WTC11 (cell line): ENCODE results near the gene CUTA.

Source experiments
- ATF1 ChIP-seq: sonication (generic); formaldehyde crosslinking; IDR thresholded peaks from 2 replicates; pipeline ENCODE4 v1.8.1; 2023; ENCODE audit warnings: mild to moderate bottlenecking, moderate library complexity, missing genetic modification reagents
- ATF2 ChIP-seq: sonication (generic); formaldehyde crosslinking; IDR thresholded peaks from 2 replicates; pipeline ENCODE4 v1.8.1; 2022; ENCODE audit warnings: low read depth, missing genetic modification reagents, borderline replicate concordance
- CTCF ChIP-seq: fragments of 200-600 bp; IDR thresholded peaks from 2 replicates; pipeline ENCODE4 v1.8.0; 2022; ENCODE audit warnings: antibody characterized with exemption
- E2F4 ChIP-seq: sonication (generic); formaldehyde crosslinking; IDR thresholded peaks from 2 replicates; pipeline ENCODE4 v1.8.1; 2022; ENCODE audit warnings: low read depth, mild to moderate bottlenecking, moderate library complexity, missing genetic modification reagents, borderline replicate concordance
- ERG ChIP-seq: fragments of 250-450 bp; sonication (Bioruptor Pico); IDR thresholded peaks from 2 replicates; pipeline ENCODE4 v1.8.0; 2021; ENCODE audit warnings: mild to moderate bottlenecking
- ESRRA ChIP-seq: sonication (generic); formaldehyde crosslinking; IDR thresholded peaks from 2 replicates; pipeline ENCODE4 v1.8.1; 2022; ENCODE audit warnings: mild to moderate bottlenecking, missing genetic modification reagents, borderline replicate concordance
- IRF2 ChIP-seq: sonication (generic); formaldehyde crosslinking; IDR thresholded peaks from 2 replicates; pipeline ENCODE4 v1.8.0; 2022; ENCODE audit warnings: low read depth, missing genetic modification reagents, borderline replicate concordance
- MAX ChIP-seq: sonication (generic); formaldehyde crosslinking; IDR thresholded peaks from 2 replicates; pipeline ENCODE4 v1.8.0; 2022; ENCODE audit warnings: mild to moderate bottlenecking, missing genetic modification reagents
- NFATC4 ChIP-seq: fragments of 250-450 bp; sonication (Bioruptor Pico); IDR thresholded peaks from 2 replicates; pipeline ENCODE4 v1.9.0; 2021; ENCODE audit warnings: mild to moderate bottlenecking
- NFYB ChIP-seq: sonication (generic); formaldehyde crosslinking; conservative IDR thresholded peaks from 2 replicates; pipeline ENCODE4 v1.8.0; 2022; ENCODE audit warnings: low read depth, missing genetic modification reagents
- STAT6 ChIP-seq: sonication (generic); formaldehyde crosslinking; conservative IDR thresholded peaks from 2 replicates; pipeline ENCODE4 v1.8.1; 2023; ENCODE audit warnings: mild to moderate bottlenecking, low read depth, missing genetic modification reagents, moderate library complexity
- USF1 ChIP-seq: sonication (generic); formaldehyde crosslinking; IDR thresholded peaks from 2 replicates; pipeline ENCODE4 v1.8.0; 2022; ENCODE audit warnings: mild to moderate bottlenecking, missing genetic modification reagents
- ZBTB43 ChIP-seq: sonication (generic); formaldehyde crosslinking; IDR thresholded peaks from 2 replicates; pipeline ENCODE4 v1.8.1; 2023; ENCODE audit warnings: mild to moderate bottlenecking, missing genetic modification reagents

GRCh38 chr6:33441457-33441856 is 23.6 kb upstream of the CUTA start:
- no peak for TF ChIP-seq CTCF
- TF ChIP-seq NFATC4 (CRISPR knock-in tag), result no peak
- no peak for TF ChIP-seq E2F4
- TF ChIP-seq ATF1, result no peak
- no peak for TF ChIP-seq ATF2
- no peak for TF ChIP-seq MAX (CRISPR knock-in tag)
- TF ChIP-seq USF1, result no peak
- no peak for TF ChIP-seq IRF2 (CRISPR knock-in tag)
- TF ChIP-seq ZBTB43 (CRISPR knock-in tag), result no peak
- no peak for TF ChIP-seq STAT6 (CRISPR knock-in tag)
- no peak for TF ChIP-seq ESRRA (CRISPR knock-in tag)
- TF ChIP-seq NFYB (CRISPR knock-in tag), result no peak
- TF ChIP-seq ERG (CRISPR knock-in tag), result no peak
